Urothelium cell line (cell line): ENCODE data around the gene CRIM1.

Experiments used
- DNase-seq: peaks from one replicate; pipeline ENCODE4 v3.0.0; 2011; ENCODE audit warnings: low spot score, mixed read lengths
- FAIRE-seq: peaks from 2 replicates; lab custom pipeline; 2011; peaks lifted over from hg19 to GRCh38; lab: Jason Lieb, UNC

CRIM1 gene

DNA sequence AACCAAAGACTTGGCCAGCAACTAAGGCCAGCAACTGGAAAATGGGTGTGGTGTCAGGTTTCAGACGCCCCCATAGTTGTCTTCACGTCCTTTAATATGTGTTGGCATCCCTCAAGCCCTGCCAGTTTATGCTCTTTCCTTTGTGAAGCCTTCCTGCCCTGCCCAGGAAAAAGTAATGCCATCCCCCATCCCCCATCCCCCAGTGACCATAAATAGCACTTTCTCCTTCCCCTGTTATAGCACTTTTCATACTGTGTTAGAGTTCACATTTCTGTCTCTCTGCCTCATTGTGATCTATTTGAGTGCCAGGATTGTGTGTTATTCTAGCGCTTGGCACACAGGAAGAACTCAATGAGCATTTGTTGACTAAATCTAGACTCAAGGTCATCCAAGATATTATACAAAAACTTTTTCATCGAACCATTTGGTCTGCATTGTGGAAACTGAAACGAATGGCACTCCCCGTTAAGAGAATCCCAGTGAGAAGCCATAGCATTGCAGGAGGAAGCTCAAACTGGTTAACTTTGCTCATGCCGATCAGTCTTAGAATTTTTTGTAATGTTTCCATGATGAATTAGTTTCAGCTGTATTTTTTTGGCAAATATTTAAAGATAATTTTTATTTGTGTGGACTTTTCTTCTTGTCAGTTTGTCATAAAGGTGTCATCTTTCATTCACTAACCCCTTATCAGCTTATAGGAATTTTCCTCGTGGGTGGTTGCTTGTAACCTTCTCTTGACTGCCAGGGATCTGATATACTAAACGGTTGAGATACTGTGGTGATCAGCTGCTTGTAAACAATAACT, 15.7 kb downstream of the CRIM1 start:
- FAIRE-seq: no peak
- no peak for DNase-seq

DNA sequence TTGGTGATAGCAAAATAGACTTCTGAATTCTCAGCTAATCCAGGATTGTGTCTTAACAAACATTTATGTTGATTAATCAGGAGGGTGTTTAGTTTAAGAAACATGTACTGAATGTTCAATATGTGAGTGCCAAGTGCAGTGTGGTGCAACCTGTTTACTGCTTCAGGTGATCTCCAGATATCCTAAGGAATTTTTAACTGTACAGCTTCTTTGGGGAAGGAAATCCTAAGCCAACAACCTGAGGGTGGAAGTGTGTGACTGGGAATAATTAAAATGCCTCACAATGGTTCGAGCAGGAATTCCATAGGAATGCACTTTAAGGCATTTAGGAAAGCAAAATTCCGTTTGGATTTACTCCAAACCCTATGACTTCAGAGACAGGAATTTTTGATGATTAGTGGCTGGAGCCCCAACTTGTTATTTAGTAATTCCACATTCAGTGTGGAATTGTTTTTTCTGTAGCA, 16.4 kb downstream of the CRIM1 start:
- DNase-seq (peak; percentile 55), FAIRE-seq (no peak)

DNA sequence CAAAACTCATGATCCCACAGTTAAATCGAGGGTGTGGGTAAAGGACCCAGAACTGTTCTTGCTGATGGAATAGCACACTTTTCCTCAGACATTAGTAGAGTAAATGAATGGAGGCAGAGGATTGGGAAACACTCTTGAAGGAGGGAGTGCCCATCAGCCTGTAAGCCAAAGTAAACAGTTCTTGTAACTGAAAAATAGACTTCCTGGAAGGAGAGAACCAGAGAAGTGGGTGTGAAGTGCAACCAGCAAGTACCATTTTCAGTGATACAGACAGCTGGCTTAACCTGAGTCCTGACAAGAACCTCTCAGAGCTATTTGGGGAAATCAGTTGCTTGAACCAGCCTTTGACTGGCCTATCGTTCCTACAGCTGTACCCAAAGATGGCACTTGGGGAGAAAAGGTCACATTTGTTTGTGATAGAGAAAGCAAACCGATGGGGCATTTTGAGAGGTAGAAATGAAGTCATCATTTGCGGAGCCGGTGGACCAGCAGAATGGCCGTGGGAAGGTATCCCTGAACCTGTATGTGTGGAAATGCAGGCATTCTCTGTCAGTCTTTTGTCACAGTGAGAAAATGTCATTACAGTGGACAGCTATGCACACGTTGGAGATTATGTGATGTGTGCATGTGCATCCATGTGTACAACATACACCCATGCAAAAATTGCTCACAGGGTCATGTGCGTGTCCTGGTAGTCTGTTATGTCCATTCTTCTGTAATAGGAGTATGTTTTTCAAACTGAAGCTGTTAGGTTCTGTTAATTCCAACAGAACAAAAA, 17.8 kb downstream of the CRIM1 start:
- no peak for DNase-seq
- FAIRE-seq: no peak

DNA sequence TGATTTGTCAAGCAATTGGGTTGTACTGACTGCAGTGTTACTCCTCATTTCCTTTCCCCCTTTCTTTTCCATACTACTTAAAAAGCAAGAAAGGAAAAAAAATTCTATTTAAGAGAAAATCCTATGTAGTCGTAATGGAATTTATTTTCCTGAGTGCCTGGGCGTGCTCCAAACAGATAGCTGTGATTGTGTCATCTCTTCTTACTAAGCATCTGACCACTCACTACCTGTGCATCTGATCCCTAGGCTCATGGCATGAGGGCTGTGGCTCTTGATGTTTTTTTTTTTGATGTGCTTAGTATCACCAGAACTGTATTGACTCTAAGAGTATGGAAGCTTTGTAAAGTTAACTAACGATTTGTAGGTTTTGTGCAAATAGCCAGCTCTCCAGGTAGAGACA, 19.0 kb downstream of the CRIM1 start:
- FAIRE-seq: no peak
- no peak for DNase-seq

DNA sequence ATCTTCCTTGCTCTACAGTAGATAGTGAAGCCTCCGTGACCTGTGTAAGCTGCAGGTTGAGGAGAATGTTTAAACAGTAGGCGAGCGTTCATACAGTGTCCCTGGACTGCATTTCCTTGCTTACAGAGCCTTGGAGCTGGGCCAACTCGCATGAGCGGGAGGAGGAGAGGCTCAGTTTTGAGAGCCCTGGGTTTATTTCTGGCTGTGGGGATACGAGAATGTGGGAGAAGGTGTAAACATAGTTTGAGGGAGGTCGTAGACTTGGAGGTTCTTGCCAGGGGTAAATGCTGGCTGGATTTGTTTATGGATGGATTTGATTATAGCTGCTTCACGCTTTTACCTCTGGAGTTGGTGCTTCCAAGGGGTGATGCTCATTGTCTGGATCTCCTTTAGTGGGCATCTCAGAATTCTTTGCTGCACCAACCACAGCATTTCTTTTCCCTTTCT, 20.8 kb downstream of the CRIM1 start:
- FAIRE-seq (no peak), DNase-seq (peak; percentile 65)

DNA sequence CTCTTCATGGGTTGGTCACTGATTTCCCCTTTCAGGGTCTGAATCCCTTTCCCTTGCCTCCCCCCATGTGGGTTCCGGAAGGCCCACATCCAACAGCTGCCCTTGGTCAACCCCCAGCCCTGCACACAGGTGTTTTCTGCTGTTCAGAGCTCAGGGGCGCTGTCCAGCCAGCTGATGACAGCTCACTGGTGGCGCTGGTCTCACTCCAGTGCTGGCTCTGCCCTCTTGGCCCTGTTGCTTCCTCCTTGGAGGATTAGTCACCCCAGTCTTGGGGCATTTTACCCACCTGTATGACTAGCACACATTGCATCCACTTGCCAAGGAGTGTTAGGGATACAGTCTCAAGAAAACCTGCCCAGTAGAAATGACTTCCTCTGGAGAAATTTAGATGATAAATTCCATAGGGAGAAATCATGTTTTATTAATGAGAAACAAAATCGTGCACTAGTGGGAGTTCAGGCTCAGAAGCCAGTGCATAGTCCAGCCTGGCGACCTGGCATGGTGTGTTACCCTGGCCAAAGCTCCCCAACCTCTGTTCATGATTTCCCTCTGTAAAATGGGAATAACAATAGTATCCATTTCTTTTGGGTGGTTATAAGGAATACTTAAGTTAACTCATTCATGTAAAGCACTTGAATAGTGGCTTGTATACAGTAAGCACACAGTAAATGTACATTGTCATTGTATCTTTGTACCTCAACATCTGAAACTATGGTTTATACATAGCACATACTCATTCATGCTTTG, 21.6 kb downstream of the CRIM1 start:
- no peak for FAIRE-seq
- DNase-seq: peak; percentile 62

DNA sequence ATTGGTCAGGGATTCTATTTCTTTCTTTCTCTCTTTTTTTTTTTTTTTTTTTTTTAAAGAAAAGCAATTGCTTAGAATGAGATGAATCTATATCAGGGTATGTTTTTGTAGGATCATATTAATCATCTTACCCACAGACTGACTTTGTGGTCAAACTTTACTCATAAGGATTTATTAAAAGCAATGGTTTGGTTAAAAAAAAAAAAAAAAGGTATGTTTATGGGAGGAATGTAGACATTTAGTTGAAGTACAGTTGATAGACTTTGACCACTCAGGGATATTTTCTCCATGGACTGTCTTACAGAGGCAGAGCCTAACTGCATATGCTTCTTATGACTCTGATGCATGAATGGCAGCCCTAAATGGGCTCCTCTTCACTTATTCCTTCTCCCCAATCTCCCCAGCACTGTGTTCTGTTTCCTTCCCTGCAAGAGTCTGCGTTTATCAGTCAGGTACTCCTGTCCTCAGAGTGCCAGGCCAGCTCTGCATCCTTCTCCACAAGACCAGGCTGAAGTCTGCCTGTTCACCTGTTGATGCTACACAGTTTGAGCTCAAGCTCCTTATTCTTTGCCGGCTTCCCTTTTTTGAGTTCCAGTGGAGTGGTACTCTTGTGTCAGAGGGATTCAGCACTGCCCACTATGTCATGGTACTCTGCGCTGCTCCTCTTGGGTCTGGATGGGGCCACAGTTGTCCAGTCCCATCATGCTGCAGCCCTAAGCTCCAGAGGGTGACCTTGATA, 24.3 kb downstream of the CRIM1 start:
- DNase-seq (no peak), FAIRE-seq (no peak)

DNA sequence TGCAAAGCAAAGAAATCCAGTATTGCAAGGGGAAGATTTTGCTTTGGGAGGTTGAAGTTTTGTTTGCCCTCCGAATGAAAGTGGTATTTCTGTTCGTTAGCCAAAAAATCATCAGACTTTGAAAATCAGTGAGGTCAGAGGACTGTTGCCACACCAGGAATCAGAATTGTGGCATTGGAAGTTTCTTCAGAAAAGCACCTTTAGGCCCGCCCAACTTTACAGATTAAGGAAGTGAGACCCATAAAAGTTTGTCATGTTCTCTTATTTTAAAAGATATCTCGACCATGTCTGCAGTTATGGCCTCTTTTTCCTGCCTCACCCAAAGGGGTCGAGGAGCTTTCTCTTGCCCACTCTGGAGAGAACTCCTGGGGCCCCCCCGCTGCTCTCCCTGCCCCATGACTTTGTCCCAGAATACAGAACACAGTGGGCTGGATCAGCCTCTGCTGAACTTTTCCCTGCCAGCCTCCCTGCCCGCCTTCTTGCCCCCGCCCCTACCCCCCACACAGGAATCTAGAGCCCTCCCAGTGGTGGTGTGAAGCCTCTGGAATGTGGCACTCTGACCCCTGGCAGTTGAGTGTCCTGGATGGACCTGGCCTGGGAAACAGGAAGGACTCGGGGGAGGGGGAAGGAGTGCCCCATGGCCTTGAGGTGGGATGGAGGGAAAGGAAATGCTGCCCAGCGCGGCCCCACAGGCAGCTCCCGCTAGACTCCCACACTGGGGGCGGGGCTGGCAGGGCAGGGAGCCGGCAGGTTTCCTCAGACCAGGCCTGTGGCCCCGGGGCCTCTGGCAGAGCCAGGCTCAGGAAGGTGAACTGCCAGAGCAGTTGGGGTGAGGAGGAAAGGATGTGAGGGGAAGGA, 25.3 kb downstream of the CRIM1 start:
- DNase-seq (peak; percentile 75), FAIRE-seq (no peak)

DNA sequence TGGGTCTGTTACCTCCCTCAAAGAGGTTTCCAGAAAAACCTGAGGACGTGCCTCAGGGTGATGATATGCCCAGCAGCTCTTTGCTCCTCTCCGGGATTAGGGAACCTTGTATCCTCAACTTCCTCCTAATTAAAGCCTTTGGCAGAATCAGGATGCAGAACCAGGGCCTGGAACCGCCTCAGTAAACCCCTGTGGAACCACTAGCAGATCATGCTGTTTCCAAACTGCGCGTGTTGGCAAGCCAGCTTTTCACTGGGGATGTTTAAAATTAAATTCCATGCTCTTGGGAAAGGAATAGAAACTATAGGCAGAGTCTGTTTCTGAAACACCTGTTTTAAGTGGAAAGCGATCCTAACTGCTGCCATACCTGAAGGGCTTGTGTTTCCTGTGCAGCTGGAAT, 26.4 kb downstream of the CRIM1 start:
- no peak for FAIRE-seq

DNA sequence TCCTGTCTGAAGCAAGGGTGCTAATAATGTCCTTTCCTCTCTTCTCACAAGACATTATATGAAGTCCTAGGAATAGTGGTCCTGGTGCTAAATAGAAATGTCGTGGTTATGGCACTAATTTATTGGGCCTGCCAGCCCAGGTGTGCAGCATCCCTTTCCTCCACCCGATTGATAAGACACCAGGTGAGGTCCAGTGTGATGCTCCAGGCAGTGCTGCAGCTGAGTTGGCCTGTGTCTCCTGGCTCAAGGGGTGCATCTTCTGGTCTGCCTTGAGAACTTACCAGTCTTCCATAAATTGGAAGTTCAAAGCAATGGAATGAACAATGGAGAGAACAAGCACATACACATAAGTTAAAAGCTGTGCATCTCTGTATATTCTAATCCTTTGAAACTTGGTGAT, 26.9 kb downstream of the CRIM1 start:
- FAIRE-seq (no peak), DNase-seq (no peak)

More for the DNA sequence above, 26.4 kb downstream of the CRIM1 start:
- DNase-seq: no peak

DNA sequence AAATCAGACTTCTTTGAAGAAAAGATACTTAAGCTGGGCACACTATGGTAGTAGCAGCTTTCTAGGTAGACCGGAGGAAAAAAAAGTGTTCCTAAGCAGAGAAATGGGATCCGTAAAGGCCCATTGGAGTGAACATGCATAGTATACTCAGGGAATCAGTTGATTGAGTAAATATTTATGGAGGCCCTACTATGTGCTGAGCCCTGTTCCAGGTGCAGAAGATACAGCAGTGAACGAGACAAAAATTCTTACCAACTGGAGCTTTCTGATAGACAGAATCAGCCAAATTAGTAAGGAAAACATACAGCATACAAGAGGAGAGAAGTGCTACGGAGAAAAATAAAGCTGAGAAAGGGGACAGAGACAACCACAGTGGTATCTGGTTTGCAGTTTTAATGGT, 28.1 kb downstream of the CRIM1 start:
- no peak for FAIRE-seq

DNA sequence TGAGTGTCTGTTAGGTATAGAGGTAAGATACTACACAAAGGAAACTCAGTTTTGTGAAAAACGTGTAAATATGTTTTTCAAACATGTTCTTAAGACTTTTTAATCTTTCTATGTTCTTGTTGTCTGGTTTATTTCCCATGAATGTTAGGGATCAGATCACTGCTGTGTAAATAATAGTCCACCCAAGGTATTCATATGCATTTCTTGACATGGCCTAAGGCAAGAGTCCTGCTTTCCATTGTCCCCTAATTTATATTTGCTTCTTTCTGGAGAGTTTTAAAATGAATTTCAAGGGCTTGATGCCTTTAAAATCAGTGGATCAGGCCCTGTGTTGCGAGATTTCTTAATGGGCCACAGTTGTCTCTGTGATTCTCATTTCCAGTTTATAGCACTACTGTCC, 28.9 kb downstream of the CRIM1 start:
- FAIRE-seq (no peak), DNase-seq (no peak)

More for the DNA sequence above, 28.1 kb downstream of the CRIM1 start:
- no peak for DNase-seq

DNA sequence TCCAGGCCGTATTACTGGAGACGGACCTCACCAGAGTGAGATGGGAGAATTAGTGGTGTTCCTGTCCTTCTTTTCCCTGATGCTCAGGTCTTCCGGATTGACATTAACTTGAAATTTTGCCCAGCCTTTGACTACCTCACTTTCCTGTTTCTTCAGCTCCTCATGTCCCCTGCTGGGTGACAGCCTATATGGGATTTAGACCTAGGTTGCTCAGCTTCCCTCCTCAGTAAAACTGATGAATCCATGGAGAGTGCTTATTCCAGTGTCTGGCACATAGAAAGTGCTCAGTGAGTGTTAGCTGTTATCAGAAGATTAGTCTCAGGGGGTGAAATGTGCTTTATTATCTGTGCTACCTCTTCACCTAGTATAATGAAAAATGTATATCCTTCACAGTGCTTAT, 30.0 kb downstream of the CRIM1 start:
- DNase-seq (no peak), FAIRE-seq (no peak)

DNA sequence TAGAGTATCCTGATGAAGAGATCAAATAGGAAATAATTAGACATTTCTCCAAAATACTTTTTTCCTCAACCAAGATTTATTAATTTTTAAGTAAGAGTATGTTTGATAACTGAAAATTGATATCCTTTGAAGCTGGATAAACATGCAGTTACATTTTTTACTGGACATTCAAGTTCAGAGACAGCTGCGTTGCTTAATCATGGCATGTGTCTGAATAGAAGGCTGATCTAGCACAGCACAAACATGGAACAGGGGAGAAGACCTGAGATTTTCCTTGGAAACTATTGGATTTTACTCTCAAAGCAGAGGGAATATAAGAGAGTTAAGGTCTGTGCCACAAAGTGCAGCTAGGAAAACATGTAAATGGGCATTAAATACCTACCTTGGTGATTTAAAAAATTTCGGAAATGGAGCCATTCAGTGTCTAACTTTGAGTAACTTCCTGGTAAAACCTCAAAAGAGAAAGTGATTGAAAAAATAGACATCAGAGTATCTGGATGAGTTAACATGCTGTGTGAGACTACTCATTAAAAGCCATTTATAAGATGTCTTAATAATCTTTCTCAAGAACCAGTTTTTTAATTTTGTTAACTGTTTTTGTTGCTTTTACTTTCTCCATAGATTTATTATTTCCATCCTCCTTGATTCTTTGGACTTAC, 31.8 kb downstream of the CRIM1 start:
- DNase-seq (no peak), FAIRE-seq (no peak)

DNA sequence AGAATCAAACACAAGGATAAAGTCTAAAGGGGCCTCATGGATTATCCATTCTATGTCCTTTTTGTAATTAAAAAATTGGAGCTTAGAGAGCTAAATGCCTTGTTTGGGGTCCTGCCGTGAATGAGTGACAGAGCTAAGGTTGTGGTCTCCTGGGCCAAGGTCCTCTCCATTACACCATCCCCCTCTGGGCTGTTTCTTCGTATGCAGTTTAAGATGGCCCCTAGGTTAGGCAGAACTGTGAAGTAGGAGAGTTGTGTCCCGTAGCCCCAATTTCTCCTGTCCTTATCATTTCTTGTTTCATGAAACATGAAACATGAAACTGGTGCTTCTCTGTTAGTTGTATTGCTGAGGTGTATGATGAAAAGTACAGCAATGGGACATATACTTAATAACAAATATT, 32.9 kb downstream of the CRIM1 start:
- FAIRE-seq (no peak), DNase-seq (no peak)

DNA sequence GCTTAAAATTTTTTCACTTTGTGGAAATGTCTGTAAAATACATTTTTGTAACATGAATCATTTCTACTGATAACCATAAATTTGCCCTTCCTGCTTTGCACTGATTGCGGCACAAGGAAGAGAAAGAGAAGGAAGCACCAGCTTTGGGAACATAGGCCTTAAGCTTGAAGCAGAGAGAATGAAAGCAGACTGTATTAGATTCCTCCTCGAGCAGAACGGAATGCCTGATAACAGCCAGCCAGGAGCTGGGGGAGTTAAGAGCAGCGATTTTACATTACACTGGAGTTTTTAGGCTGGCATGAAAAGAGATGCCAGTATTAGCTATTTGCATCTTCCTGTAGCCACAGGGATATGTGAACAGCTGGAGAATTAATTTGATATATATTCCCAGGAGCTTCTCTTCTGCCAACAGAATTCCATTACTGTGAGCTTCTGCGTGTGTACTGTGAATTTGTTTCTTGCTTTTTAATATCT, 33.5 kb downstream of the CRIM1 start:
- DNase-seq: no peak
- no peak for FAIRE-seq

DNA sequence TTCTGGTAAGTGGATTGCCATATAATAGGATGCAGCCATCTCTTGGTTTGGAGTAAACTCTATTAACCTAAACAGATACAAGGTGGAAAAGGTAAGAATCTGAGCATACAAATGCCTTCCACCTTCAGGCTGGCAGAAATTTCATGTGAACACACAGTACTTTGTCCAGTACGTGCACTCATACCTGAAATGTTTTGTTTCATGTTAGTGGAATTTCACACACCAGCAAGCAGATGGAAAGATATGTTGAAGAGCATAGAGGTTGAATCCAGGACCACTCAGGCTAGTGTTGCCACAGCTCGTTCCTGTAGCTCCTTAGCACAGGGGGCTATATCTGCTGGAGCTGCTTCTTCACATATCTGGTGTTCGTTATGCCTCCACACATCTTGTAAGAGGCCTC, 34.0 kb downstream of the CRIM1 start:
- FAIRE-seq: no peak

DNA sequence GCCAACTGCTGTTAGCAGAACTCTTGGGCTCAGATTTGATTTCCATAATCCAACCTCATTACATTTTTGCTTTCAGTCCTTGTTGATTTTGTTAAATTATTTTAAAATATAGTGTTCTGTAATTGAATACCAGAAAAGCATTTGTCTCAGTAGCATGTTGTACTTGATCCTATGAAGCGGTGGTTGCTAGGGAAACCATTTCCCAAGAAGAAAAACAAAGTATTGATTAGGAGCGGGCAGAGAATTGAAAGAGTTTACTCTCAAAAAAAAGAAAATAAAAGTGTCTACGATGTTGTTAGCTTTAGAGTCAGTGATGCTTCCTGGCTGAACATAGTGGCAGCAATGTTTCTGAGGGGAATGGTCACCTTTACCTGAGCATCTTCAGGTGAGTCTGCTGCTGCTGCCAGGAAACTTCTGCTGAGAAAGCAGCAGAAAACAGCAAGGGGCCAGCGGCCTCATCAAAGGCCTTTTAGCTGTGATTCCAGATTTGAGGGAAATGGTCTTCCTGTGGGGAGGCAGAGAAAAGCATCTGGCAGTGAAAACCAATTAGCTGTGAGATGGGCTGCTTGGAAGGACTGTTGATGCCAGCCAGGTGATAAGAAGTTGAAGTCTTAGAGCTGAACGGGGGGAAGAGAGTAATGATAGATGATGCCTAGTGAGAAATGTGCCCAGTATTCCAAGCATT, 37.1 kb downstream of the CRIM1 start:
- FAIRE-seq: peak; percentile 13
- no peak for DNase-seq

More for the DNA sequence above, 34.0 kb downstream of the CRIM1 start:
- no peak for DNase-seq
